ENCODE measurements around the gene LRRN1. TPM values are rescaled to one million over a fixed set of nuclear protein-coding genes. Genes with fewer than 3 reads are reported as not detected.

LRRN1 gene
- total RNA-seq, 1 donor from 2014 or later, result 2.8 TPM

- no peak for DNase-seq (ENCODE audit: low spot score)
- Mint-ChIP-seq H3K9me3 (ENCODE audit: unreplicated experiment) (peaks cover 25% of the 10 kb centered on the region), H3K27me3 (ENCODE audit: unreplicated experiment) (peaks cover 6% of the 10 kb centered on the region), H3K4me3 (ENCODE audit: unreplicated experiment) (no peak overlapping the region), H3K36me3 (ENCODE audit: low read depth, unreplicated experiment) (no peaks in the 10 kb centered on the region), H3K27ac (ENCODE audit: unreplicated experiment) (no peak overlapping the region), H3K4me1 (ENCODE audit: unreplicated experiment) (no peaks in the 10 kb centered on the region)
- no peak for TF ChIP-seq CTCF (IDR thresholded peaks at IDR 0.05; ENCODE audit: unreplicated experiment)
These were observed 21.0 kb upstream of the LRRN1 start for GRCh38 chr3:3778216-3778615.

- Mint-ChIP-seq H3K9me3 (ENCODE audit: unreplicated experiment) (peaks cover 25% of the 10 kb centered on the region), H3K4me1 (ENCODE audit: unreplicated experiment) (no peaks in the 10 kb centered on the region), H3K27me3 (ENCODE audit: unreplicated experiment) (peaks cover 6% of the 10 kb centered on the region), H3K36me3 (ENCODE audit: low read depth, unreplicated experiment) (no peaks in the 10 kb centered on the region), H3K4me3 (ENCODE audit: unreplicated experiment) (no peak overlapping the region), H3K27ac (ENCODE audit: unreplicated experiment) (no peak overlapping the region)
- TF ChIP-seq CTCF (IDR thresholded peaks at IDR 0.05; ENCODE audit: unreplicated experiment), result no peak
- no peak for DNase-seq (ENCODE audit: low spot score)
These were observed 20.5 kb upstream of the LRRN1 start for GRCh38 chr3:3778641-3779270.

GRCh38 chr3:3782457-3782856 is 16.8 kb upstream of the LRRN1 start:
- Mint-ChIP-seq H3K4me1 (ENCODE audit: unreplicated experiment) (no peaks in the 10 kb centered on the region), H3K4me3 (ENCODE audit: unreplicated experiment) (no peak overlapping the region), H3K9me3 (ENCODE audit: unreplicated experiment) (peaks cover 14% of the 10 kb centered on the region), H3K27ac (ENCODE audit: unreplicated experiment) (no peak overlapping the region), H3K36me3 (ENCODE audit: low read depth, unreplicated experiment) (no peaks in the 10 kb centered on the region), H3K27me3 (ENCODE audit: unreplicated experiment) (peaks cover 3% of the 10 kb centered on the region)
- no peak for TF ChIP-seq CTCF (IDR thresholded peaks at IDR 0.05; ENCODE audit: unreplicated experiment)
- no peak for DNase-seq (ENCODE audit: low spot score)

- no peak for DNase-seq (ENCODE audit: low spot score)
- H3K36me3 Mint-ChIP-seq (ENCODE audit: low read depth, unreplicated experiment), result no peaks in the 10 kb centered on the region
- peaks cover 2% of the 10 kb centered on the region for H3K27me3 Mint-ChIP-seq (ENCODE audit: unreplicated experiment)
- H3K27ac Mint-ChIP-seq (ENCODE audit: unreplicated experiment), result no peak overlapping the region
- no peak overlapping the region for H3K4me3 Mint-ChIP-seq (ENCODE audit: unreplicated experiment)
- no peaks in the 10 kb centered on the region for H3K4me1 Mint-ChIP-seq (ENCODE audit: unreplicated experiment)
- peaks cover 16% of the 10 kb centered on the region for H3K9me3 Mint-ChIP-seq (ENCODE audit: unreplicated experiment)
- no peak for TF ChIP-seq CTCF (IDR thresholded peaks at IDR 0.05; ENCODE audit: unreplicated experiment)
These were observed 16.0 kb upstream of the LRRN1 start for GRCh38 chr3:3783210-3783609.

GRCh38 chr3:3783696-3784095 is 15.5 kb upstream of the LRRN1 start:
- TF ChIP-seq CTCF (IDR thresholded peaks at IDR 0.05; ENCODE audit: unreplicated experiment), result no peak
- DNase-seq (ENCODE audit: low spot score), result no peak
- Mint-ChIP-seq H3K4me3 (ENCODE audit: unreplicated experiment) (no peak overlapping the region), H3K4me1 (ENCODE audit: unreplicated experiment) (no peaks in the 10 kb centered on the region), H3K36me3 (ENCODE audit: low read depth, unreplicated experiment) (no peaks in the 10 kb centered on the region), H3K27ac (ENCODE audit: unreplicated experiment) (no peak overlapping the region), H3K9me3 (ENCODE audit: unreplicated experiment) (peaks cover 16% of the 10 kb centered on the region), H3K27me3 (ENCODE audit: unreplicated experiment) (peaks cover 2% of the 10 kb centered on the region)

All from endothelial cell (in vitro differentiated cells).